Endothelial cell (in vitro differentiated cells): ENCODE data around the gene CRACR2B. TPM values are rescaled to one million over a fixed set of nuclear protein-coding genes. Genes with fewer than 3 reads are reported as not detected.

Experiments used
- DNase-seq: peaks from one replicate; pipeline ENCODE4 v3.0.0; 2021; ENCODE audit warnings: low spot score
- H3K27ac Mint-ChIP-seq: one replicate; pipeline ENCODE4 v1.8.0; 2021; ENCODE audit warnings: mixed read lengths, inconsistent platforms; ENCODE audit not compliant: unreplicated experiment
- H3K27me3 Mint-ChIP-seq: one replicate; pipeline ENCODE4 v1.8.0; 2021; ENCODE audit warnings: mild to moderate bottlenecking, moderate library complexity, mixed read lengths, inconsistent platforms; ENCODE audit not compliant: unreplicated experiment
- H3K36me3 Mint-ChIP-seq: one replicate; pipeline ENCODE4 v1.8.0; 2021; ENCODE audit warnings: mild to moderate bottlenecking, low read depth, mixed read lengths, inconsistent platforms; ENCODE audit not compliant: unreplicated experiment
- H3K4me1 Mint-ChIP-seq: one replicate; pipeline ENCODE4 v1.8.0; 2021; ENCODE audit warnings: mild to moderate bottlenecking, mixed read lengths, inconsistent platforms; ENCODE audit not compliant: unreplicated experiment
- H3K4me3 Mint-ChIP-seq: one replicate; pipeline ENCODE4 v1.8.0; 2021; ENCODE audit warnings: mild to moderate bottlenecking, mixed read lengths, inconsistent platforms; ENCODE audit not compliant: unreplicated experiment
- H3K9me3 Mint-ChIP-seq: one replicate; pipeline ENCODE4 v1.8.0; 2021; ENCODE audit warnings: mixed read lengths, inconsistent platforms; ENCODE audit not compliant: unreplicated experiment
- total RNA-seq: library from RNA; stranded (reverse); fragmentation: NEBNext Ultra II Directional; extraction: Animal tissue kit (Norgen Biotek cat#: 25700); gene quantifications from one replicate; pipeline ENCODE4 v1.2.1, GENCODE V29; 2021; ENCODE audit not compliant: unreplicated experiment
- TF ChIP-seq, protein P1 (sequence below): fragments of 200-600 bp; sonication (generic); IDR thresholded peaks from one replicate; pipeline ENCODE4 v1.5.0; 2021; ENCODE audit warnings: antibody characterized with exemption; ENCODE audit not compliant: unreplicated experiment

The CRACR2B gene
- total RNA-seq, 1 donor from 2014 or later: 28.8 TPM

GRCh38 chr11:855330-855674, 27.6 kb downstream of the CRACR2B start:
- no peak overlapping the region for H3K27ac Mint-ChIP-seq
- peaks cover 4% of the 10 kb centered on the region for H3K36me3 Mint-ChIP-seq
- TF ChIP-seq, protein P1, sequence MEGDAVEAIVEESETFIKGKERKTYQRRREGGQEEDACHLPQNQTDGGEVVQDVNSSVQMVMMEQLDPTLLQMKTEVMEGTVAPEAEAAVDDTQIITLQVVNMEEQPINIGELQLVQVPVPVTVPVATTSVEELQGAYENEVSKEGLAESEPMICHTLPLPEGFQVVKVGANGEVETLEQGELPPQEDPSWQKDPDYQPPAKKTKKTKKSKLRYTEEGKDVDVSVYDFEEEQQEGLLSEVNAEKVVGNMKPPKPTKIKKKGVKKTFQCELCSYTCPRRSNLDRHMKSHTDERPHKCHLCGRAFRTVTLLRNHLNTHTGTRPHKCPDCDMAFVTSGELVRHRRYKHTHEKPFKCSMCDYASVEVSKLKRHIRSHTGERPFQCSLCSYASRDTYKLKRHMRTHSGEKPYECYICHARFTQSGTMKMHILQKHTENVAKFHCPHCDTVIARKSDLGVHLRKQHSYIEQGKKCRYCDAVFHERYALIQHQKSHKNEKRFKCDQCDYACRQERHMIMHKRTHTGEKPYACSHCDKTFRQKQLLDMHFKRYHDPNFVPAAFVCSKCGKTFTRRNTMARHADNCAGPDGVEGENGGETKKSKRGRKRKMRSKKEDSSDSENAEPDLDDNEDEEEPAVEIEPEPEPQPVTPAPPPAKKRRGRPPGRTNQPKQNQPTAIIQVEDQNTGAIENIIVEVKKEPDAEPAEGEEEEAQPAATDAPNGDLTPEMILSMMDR: no peak
- DNase-seq: no peak
- peaks cover 4% of the 10 kb centered on the region for H3K4me1 Mint-ChIP-seq
- no peaks in the 10 kb centered on the region for H3K9me3 Mint-ChIP-seq
- H3K27me3 Mint-ChIP-seq: peaks cover 17% of the 10 kb centered on the region
- no peak overlapping the region for H3K4me3 Mint-ChIP-seq

- no peak overlapping the region for H3K27ac Mint-ChIP-seq
- TF ChIP-seq, protein P1: no peak
- H3K27me3 Mint-ChIP-seq: peaks cover 17% of the 10 kb centered on the region
- H3K36me3 Mint-ChIP-seq: peaks cover 4% of the 10 kb centered on the region
- no peaks in the 10 kb centered on the region for H3K9me3 Mint-ChIP-seq
- H3K4me3 Mint-ChIP-seq: no peak overlapping the region
- DNase-seq: no peak
- peaks cover 4% of the 10 kb centered on the region for H3K4me1 Mint-ChIP-seq
Measured at GRCh38 chr11:855796-856195, 28.1 kb downstream of the CRACR2B start.

DNA sequence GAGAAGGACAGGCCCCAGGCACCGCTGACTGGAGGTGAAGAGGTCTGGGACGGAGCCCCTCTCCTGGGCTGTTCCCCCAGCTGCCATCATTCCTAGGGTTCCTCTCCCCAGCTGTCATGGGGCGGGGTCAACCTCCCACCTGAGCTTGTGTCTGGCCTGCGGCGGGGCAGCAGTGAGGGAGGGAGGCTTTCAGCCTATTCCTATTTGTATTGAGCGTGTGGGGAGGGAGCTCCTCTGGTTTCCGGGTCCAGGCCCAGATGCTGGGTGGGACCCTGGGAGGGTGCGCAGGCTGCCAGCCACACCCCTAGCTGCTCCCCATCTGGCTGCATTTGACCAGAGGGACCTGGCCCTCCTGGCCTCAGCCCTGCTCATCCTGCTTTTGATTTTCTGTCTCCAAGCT, 28.7 kb downstream of the CRACR2B start:
- H3K4me1 Mint-ChIP-seq: peaks cover 4% of the 10 kb centered on the region
- no peak overlapping the region for H3K27ac Mint-ChIP-seq
- no peak for DNase-seq
- H3K9me3 Mint-ChIP-seq: no peaks in the 10 kb centered on the region
- peaks cover 21% of the 10 kb centered on the region for H3K27me3 Mint-ChIP-seq
- no peak overlapping the region for H3K4me3 Mint-ChIP-seq
- H3K36me3 Mint-ChIP-seq: peaks cover 4% of the 10 kb centered on the region
- TF ChIP-seq, protein P1: no peak

DNA sequence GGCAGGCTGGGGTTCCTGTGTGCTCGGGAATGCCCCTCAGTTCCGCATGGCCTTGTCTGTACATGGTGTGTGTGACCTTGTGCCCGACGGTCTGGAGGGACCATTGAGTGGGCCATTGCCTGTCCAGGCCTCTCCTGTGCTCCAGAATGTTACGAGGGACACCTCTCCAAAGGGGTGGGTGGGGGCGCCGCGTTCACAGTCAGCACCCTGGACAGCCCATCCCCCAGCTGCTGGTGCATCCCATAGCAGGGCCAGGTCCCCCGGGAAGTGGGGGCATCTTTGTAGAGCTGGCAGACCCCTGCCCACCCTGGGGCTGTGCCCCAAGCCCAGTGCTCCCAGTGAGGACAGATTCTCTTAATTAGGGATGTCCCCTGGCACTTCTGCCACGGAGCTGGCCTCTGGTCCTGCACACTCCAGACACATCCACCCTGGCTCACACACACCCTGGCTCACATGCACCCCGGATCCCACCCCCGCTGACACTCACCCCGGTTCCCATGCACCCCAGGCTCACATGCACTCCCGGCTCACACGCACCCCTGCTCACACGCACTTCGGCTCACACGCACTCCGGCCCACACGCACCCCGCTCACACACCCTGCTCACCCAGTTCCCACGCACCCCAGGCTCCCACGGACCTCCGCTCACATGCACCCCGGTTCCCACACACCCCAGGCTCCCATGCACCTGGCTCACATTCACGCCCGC, 30.5 kb downstream of the CRACR2B start:
- Mint-ChIP-seq H3K27me3 (peaks cover 22% of the 10 kb centered on the region), H3K4me1 (peaks cover 4% of the 10 kb centered on the region), H3K9me3 (no peaks in the 10 kb centered on the region), H3K27ac (no peak overlapping the region), H3K36me3 (peaks cover 4% of the 10 kb centered on the region), H3K4me3 (no peak overlapping the region)
- DNase-seq: no peak
- TF ChIP-seq, protein P1: no peak

- no peaks in the 10 kb centered on the region for H3K9me3 Mint-ChIP-seq
- peaks cover 4% of the 10 kb centered on the region for H3K36me3 Mint-ChIP-seq
- no peak overlapping the region for H3K4me3 Mint-ChIP-seq
- H3K27me3 Mint-ChIP-seq: peaks cover 23% of the 10 kb centered on the region
- TF ChIP-seq, protein P1: no peak
- peaks cover 4% of the 10 kb centered on the region for H3K4me1 Mint-ChIP-seq
- H3K27ac Mint-ChIP-seq: no peak overlapping the region
- DNase-seq: no peak
Measured at GRCh38 chr11:858762-859339, 31.1 kb downstream of the CRACR2B start.
